Middle frontal gyrus (tissue), 1 donor: Measurements from ENCODE around the gene WNK1.
"Not testable (repeated sequence)": the region's sequence is repeated elsewhere in the genome, so short reads cannot be mapped to it uniquely, and the experiment has no call there.

ENCODE experiments used
- DNase-seq: peaks from one replicate; pipeline ENCODE4 v3.0.0-alpha.2; 2015; ENCODE audit warnings: low spot score; ENCODE audit errors: extremely low spot score

The WNK1 gene

DNA sequence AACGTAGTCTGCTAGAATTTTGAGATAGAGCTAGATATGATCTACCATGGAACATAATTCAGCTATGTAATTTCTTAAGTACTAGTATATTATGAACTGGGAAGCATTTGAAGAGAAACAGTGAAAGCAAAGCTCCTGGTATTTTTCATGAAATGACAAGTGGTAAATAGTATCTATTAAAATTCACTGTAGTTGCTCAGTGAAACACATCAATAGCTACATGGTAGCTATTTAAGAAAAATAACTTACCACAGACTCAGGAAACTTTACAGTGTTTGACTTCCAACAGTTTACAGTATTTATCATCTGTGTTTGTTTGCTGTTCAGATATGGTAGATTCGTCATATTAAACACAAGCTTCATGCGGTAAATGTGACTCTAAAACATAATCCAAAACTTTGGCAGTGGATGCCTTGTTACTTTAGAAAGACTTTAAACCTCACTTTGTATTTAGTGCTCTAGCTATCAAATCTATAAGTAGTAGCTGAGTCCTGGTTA lies 25.2 kb downstream of the WNK1 start:
- DNase-seq = no peak

- DNase-seq = no peak
Measured at GRCh38 chr12:778615-779014, 26.2 kb downstream of the WNK1 start.

DNA sequence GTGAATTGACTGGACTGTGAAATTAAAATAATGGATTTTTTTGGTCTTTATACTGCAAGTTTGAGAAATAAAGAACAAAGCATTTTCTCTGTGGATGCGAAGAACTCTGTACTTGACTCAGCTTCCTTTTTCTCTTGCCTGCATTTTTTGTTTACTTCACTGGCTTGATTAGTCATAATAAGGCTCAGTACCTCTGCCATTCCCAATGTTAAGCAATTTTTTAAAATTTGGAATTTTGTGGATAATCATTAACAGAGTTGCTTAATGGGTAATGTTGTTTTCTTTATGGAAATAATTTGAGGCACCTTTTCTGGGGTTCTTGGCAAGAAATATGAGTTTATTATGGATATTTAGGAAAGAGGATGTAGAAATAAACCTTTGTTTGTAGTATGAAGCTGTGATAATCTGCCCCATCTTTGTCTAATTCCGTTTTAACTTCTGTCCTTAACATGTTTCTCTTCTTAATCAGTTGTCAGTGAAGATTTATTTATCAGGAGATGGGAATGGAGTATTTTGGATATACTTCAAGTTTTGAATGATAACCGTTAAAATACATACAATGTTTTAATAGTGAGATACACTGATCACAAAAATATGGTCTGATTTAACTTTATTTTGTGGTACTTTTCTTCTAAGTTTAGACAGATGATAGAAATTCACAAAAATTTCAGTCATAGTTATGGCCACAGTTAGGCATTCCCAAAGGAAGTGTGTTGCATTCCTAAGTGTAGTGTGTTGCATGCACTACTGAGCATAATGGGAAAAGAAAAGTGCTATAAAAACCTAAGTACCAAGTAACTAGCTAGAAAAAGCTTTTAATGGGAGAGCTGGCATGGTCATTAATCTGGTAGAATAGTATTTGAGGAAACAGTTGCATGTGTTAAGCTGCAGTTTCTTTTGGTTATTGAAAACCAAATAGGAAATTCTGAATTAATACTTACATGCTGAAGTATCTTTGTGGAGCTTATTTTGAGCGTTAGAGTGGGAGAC lies 27.7 kb downstream of the WNK1 start:
- no peak for DNase-seq

GRCh38 chr12:780750-781379 lies 28.5 kb downstream of the WNK1 start:
- no peak for DNase-seq

GRCh38 chr12:785706-786105 lies 33.3 kb downstream of the WNK1 start:
- DNase-seq = no peak

DNA sequence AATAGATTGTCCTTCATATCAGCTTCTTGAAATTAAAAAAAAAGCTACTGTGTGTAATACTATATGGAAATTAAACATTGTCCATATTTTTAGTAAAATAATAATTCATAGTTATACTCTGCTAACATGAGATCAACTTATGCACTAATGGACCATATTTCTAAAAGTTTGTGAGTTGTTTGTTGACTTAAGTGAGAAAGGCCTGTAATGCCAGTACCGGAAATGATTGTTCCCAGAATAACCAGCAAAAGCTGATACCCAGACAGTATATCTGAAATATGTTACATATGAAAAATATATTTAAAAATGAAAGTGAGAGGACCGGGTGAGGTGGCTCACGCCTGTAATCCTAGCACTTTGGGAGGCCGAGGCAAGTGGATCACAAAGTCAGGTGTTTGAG lies 35.9 kb downstream of the WNK1 start:
- DNase-seq = no peak

DNA sequence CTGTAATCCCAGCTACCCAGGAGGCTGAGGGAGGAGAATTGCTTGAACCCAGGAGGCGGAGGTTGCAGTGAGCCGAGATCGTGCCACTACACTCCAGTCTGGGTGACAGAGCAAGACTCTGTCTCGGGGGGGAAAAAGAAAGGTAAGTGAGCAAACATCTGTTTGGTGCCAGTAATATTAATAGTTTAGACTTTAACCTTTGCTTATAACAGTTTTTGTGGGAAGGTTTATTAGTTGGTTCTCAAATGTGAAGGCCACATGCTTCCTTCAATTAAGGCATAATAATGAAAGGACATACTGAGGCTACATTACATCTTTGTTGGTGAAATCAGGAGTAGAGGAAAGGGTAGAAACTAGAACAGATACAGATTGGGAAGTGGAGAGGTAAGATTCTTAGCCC lies 36.4 kb downstream of the WNK1 start:
- not testable (repeated sequence) for DNase-seq

DNA sequence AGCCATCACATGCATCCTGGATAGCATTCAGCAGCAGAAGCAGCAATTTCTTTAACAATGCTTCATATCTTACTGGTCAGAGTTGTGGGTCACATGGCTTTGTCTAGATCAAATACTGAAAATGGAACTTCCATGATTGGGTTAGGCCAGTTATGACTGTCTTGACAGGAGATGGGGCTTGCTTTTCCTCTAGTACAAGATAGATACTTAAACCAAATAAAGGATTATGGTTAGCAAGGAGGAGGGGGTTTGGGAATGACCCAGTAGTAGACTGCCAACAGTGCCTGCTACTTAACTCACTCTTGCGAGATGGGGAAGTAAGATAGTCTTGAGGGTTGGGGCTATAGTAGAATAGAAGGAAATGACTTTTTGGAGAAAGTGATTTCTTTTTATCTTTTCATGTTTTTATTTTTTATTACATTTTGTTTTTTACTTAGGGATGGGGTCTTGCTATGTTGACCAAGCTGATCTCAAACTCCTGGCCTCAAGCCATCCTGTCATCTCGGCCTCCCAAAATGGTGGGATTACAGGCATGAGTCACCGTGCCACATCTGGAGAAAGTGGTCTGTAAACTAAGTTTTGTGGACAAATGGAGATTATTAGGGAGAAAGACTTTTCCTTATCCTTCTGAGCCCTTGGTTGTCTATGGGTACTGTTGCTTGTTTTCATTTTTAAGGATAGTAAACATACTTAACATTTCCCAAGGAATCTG lies 37.6 kb downstream of the WNK1 start:
- no peak for DNase-seq

- DNase-seq = no peak
Measured at GRCh38 chr12:790608-791007, 38.2 kb downstream of the WNK1 start.

DNA sequence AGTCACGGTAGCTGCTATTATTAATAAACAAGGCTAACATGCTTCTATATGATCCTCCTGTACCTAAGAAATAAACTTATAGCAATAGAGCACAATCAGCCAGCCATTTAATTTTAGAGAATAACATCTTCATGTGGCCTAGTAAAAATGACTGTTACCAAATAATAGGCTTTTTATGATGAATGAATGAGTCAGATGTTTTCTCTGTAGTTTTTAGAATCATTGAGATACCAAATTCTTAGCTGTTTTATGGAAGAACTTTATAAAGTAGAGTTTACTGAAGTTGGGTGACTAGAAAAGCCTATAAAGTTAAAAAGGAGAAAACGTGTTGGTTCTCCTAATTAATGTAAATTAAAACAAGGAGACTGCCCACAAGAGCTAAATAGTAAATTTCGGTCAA lies 40.7 kb downstream of the WNK1 start:
- DNase-seq = no peak

DNA sequence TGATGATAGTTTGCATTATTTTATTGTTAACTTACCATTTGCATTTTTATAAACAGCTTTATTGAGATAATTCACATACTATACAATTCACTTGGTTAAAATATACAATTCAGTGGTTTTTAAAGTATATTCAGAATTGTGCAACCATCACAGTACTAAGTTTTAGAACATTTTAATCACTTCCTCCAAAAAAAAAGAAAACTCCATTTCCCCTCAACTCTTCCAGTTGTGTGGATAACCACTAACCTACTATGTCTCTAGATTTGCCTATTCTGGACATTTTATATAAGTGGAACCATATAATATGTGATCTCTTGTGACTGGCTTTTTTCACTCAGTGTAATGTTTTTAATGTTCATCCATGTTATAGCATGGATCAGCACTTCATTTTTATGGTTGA lies 41.3 kb downstream of the WNK1 start:
- DNase-seq = no peak

DNA sequence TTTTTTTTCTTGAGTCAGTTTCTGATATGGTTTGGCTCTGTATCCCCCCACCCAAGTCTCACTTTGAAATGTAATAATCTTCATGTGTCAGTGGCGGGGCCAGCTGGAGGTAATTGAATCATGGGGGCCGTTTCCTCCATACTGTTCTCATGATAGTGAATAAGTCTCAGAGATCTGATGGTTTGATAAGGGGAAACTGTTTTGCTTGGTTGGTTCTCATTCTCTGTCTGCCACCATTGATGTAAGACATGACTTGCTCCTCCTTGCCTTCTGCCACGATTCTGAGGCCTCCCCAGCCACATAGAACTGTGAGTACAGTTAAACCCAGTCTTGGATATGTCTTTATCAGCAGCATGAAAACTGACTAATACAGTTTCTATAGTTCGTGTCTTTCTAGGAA lies 42.9 kb downstream of the WNK1 start:
- DNase-seq = no peak

DNA sequence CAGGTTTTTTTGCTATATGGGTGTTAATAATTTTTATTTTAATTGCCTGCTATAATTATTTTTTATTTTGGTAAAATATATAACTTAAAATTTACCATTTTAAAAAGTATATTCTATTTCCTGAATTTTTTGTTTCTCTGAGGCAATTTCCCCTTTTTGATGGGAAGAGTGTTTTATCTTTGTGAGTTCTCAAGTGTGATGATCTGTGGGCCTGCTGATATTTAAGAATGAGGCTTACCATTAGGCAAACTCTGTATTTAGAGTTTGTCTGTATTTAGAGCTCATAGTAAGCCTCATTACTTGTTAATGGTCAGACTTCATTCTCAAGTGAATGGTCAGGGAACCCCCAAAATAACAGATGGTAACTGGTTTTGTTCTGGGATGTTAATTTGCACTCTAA lies 48.0 kb downstream of the WNK1 start:
- DNase-seq = no peak

DNA sequence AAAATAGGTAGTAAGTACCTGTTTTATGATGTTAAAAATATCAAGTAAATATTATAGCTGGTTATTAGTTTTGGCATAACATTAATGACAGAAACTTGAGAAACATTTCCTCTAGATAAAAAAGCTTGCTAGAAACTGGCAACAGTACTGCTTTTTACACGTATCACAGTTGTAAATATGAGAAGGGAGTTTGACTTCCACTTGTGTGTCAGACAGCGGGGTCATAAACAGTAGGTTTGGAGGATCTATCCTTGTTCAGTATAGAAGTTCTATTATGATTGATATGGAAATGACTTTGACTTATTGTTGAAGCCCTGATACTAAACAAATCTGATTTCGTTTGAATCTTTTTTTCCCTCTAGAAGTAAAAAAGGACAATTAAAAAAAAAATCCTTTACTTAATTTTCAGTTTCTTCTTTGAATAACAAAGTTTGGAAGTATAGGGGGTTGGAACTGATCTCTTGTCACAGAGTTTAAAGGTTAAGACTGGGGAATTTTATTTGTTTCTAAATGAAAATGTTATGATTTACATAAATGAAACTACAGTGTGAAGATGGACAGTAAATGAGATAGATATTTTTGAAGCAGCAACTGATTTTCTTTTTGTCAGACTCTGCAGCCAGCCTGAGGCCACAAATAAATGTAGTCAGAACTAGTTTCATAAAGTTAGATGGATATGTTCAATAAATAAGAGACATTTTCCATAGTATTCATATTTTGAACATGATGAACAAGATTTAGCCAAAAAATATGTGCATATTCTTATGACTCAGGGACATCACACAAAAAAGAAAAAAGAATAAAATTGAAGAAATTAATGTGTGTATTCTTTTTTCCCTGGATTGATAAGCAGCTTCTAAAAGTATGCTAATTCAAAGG lies 50.1 kb downstream of the WNK1 start:
- DNase-seq = no peak

DNA sequence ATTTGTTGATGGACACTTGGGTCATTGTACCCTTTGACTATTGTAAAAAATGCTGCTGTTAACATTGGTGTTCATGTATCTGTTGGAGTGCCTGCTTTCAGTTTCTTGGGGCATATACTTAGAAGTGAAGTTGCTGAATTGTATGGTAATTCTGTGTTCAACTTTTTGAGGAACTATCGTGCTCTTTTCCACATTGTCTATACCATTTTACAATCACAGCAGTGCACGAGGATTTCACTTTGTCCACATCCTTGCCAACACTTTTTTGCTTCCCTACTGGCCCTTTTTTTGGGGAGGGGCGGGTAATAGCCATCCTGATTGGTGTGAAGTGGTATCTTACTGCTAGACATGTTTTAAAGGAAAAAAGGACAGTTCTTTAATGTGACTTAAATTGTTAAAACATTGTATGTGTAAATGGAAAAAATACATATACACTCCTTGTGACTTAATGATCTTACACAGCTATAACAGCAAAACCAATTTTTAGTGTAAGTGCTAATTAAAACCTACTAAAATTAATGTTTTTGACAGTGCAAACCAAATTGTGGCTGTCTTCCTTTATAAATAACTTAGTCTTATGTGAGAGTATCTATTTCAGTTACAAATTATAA lies 52.7 kb downstream of the WNK1 start:
- no peak for DNase-seq

DNA sequence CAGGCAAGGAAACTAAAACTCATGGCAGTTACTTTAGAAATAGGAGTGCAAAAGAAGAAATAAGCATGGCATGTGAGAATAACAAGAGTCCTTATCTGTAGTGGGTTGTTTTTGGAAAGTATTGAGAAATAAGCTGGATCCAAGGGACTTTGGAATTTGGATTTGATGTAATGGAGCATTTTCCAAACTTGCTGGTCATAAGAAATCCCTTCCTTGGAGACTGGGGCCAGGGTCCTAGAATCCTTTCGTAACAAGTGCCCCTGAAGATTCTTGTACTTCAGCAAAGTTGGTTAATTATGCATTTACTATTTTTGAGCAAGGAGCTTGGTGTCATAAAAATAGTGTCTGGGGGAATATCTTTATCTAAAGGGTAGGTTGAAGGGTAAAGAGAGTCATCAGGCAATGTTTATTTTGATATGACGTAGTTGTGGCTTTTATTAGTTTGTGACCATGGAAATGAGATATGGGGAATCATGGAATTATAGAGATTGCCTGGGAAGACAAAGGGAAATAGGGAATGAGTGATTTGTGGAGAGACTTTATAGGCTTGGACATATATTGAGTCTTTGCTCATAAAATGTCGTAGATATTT lies 53.9 kb downstream of the WNK1 start:
- no peak for DNase-seq

DNA sequence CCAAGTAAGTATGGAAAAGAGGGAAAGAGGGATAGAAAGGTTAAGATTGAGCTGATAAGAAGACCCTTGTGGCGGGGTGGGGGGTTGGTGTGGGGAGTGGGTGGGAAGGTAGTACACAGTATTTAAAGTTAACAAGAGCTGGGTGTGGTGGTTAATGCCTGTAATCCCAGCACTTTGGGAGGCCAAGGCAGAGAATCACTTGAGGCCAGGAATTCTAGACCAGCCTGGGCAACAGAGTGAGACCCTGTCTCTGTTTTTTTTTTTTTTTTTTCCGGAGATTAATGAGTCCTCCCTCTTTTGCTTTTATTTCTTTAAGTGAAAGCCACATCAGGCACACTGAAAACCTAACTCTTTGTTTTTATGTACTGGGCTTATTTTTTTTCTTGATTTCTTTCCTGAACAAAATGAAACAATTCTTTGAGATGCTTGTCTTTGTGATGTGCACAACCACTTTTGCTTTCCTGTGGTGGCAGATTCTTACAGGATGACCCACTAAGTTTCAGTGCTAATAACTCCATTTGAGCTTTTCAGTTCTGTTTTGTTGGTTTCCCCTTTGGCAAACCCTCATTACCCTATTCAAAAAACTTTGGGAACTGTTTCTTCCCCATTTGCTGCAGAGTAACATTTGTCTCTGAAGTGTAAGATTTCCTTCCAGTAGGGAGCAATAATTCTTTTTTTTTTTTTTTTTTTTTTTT lies 54.8 kb downstream of the WNK1 start:
- DNase-seq = no peak

- DNase-seq = no peak
Measured at GRCh38 chr12:810116-810515, 57.7 kb downstream of the WNK1 start.

GRCh38 chr12:810671-811415 lies 58.5 kb downstream of the WNK1 start:
- DNase-seq = no peak
